Endothelial cell of umbilical vein (primary cell): ENCODE measurements around the gene CPZ.

Source experiments
- EZH2 ChIP-seq: IDR thresholded peaks from 2 replicates; pipeline ENCODE4 v1.6.1; 2012; ENCODE audit warnings: borderline replicate concordance, low read depth, mild to moderate bottlenecking, moderate library complexity, low read length, inconsistent platforms; ENCODE audit not compliant: severe bottlenecking
- JUN ChIP-seq: IDR thresholded peaks from 2 replicates; pipeline ENCODE4 v1.6.1; 2011; ENCODE audit warnings: borderline replicate concordance, low read depth; ENCODE audit not compliant: insufficient read length, insufficient read depth
- MAX ChIP-seq: IDR thresholded peaks from 2 replicates; pipeline ENCODE4 v1.6.1; 2011; ENCODE audit not compliant: insufficient read depth, insufficient read length
- POLR2A ChIP-seq: IDR thresholded peaks from 2 replicates; pipeline ENCODE4 v1.6.1; 2012; ENCODE audit warnings: low read depth, mild to moderate bottlenecking, control low read depth, low read length
- POLR2AphosphoS5 ChIP-seq: IDR thresholded peaks from 2 replicates; pipeline ENCODE4 v1.6.1; 2012; ENCODE audit warnings: low read depth, mild to moderate bottlenecking, control low read depth, low read length, moderate library complexity; ENCODE audit not compliant: insufficient read depth
- TF ChIP-seq, protein P1 (sequence below), 2 donors: IDR thresholded peaks; 1 replicate in 1 of 2; 2 replicates in 1 of 2; pipeline ENCODE4 v1.5.1; 2011; ENCODE audit warnings: low read length in 2 of 2, mild to moderate bottlenecking in 2 of 2, moderate library complexity in 2 of 2, control low read depth in 1 of 2, inconsistent platforms in 1 of 2, low read depth in 1 of 2; ENCODE audit not compliant: insufficient read depth in 1 of 2; ENCODE audit errors: extremely low read depth in 1 of 2

DNA sequence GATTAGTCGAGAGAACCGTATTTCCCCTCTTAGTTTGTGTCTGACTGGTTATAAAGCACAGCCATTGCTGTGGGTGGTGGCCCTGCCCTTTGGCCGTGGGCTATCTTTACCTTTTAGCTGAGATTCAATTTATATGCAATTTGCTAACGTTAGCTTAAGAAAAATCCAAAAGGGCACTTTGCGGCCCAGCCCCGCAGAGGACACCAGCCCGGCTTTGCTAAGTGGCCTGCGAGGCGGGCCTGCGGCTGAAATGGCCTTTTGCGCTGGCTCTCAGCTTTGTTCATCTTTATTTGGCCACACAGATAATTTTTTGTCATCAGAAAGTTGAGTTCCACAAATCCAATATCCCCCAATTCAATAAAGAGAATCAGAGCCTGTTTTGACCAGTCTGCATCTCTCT lies 48.3 kb downstream of the CPZ start:
- TF ChIP-seq, protein P1, sequence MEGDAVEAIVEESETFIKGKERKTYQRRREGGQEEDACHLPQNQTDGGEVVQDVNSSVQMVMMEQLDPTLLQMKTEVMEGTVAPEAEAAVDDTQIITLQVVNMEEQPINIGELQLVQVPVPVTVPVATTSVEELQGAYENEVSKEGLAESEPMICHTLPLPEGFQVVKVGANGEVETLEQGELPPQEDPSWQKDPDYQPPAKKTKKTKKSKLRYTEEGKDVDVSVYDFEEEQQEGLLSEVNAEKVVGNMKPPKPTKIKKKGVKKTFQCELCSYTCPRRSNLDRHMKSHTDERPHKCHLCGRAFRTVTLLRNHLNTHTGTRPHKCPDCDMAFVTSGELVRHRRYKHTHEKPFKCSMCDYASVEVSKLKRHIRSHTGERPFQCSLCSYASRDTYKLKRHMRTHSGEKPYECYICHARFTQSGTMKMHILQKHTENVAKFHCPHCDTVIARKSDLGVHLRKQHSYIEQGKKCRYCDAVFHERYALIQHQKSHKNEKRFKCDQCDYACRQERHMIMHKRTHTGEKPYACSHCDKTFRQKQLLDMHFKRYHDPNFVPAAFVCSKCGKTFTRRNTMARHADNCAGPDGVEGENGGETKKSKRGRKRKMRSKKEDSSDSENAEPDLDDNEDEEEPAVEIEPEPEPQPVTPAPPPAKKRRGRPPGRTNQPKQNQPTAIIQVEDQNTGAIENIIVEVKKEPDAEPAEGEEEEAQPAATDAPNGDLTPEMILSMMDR (IDR thresholded peaks at IDR 0.05; ENCODE audit: extremely low read depth in 1 of 2, insufficient read depth in 1 of 2, low read depth in 1 of 2, low read length in 2 of 2): no peak
- TF ChIP-seq JUN (no peak), EZH2 (no peak), MAX (no peak), POLR2A (no peak), POLR2AphosphoS5 (no peak)
